HepG2 (cell line): ENCODE results near the gene MYCBPAP. TPM values are rescaled to one million over a fixed set of nuclear protein-coding genes. Genes with fewer than 3 reads are reported as not detected.

Experiments used
- ARID4A ChIP-seq: sonication (generic); formaldehyde crosslinking; IDR thresholded peaks from 2 replicates; pipeline ENCODE4 v1.5.0; 2020; ENCODE audit warnings: mild to moderate bottlenecking, missing genetic modification reagents, borderline replicate concordance
- CSRNP1 ChIP-seq: sonication (generic); formaldehyde crosslinking; IDR thresholded peaks from 2 replicates; pipeline ENCODE4 v1.8.1; 2023; ENCODE audit warnings: mild to moderate bottlenecking, missing genetic modification reagents
- DNMT1 ChIP-seq: sonication (generic); formaldehyde crosslinking; IDR thresholded peaks from 2 replicates; pipeline ENCODE4 v1.5.1; 2020; ENCODE audit warnings: mild to moderate bottlenecking, missing genetic modification reagents
- ESRRA ChIP-seq: sonication (generic); formaldehyde crosslinking; IDR thresholded peaks from 2 replicates; pipeline ENCODE4 v1.5.1; 2020; ENCODE audit warnings: mild to moderate bottlenecking, low read depth, missing genetic modification reagents
- HNRNPH1 ChIP-seq: fragments of 200-400 bp; formaldehyde crosslinking; optimal IDR thresholded peaks from 2 replicates; pipeline ENCODE3; 2017; ENCODE audit warnings: mild to moderate bottlenecking, low read depth, low read length
- MYPOP ChIP-seq: sonication (generic); formaldehyde crosslinking; IDR thresholded peaks from 2 replicates; pipeline ENCODE4 v1.8.1; 2023; ENCODE audit warnings: mild to moderate bottlenecking, moderate library complexity, missing genetic modification reagents
- NR2F1 ChIP-seq, 2 experiments: fragments of 450-650 bp in 1 of 2; formaldehyde crosslinking in 1 of 2; IDR thresholded peaks; 2 replicates each; pipeline versions ENCODE4 v1.5.0 to v1.6.1; 2016 to 2020; ENCODE audit warnings: mild to moderate bottlenecking in 1 of 2, missing compliant biosample characterization in 1 of 2, missing genetic modification reagents in 1 of 2, moderate library complexity in 1 of 2
- SNAPC2 ChIP-seq: sonication (generic); formaldehyde crosslinking; IDR thresholded peaks from 2 replicates; pipeline ENCODE4 v1.8.1; 2022; ENCODE audit warnings: mild to moderate bottlenecking, missing genetic modification reagents
- SOX13 ChIP-seq, 3 experiments: fragments of 450-650 bp in 1 of 3; sonication (generic) in 1 of 3; formaldehyde crosslinking in 1 of 3; IDR thresholded peaks in 2 of 3; conservative IDR thresholded peaks in 1 of 3; 2 replicates each; pipeline versions ENCODE4 v1.5.0 to v1.6.1; 2016 to 2020; ENCODE audit warnings: antibody characterized with exemption in 1 of 3, mild to moderate bottlenecking in 1 of 3, missing compliant biosample characterization in 1 of 3, missing genetic modification reagents in 1 of 3, moderate library complexity in 1 of 3
- TBX2 ChIP-seq: sonication (generic); formaldehyde crosslinking; IDR thresholded peaks from 2 replicates; pipeline ENCODE4 v1.5.0; 2020; ENCODE audit warnings: missing genetic modification reagents, mild to moderate bottlenecking, borderline replicate concordance
- ZBTB38 ChIP-seq: sonication (generic); formaldehyde crosslinking; IDR thresholded peaks from 2 replicates; pipeline ENCODE4 v1.5.1; 2020; ENCODE audit warnings: mild to moderate bottlenecking, missing genetic modification reagents
- ZFP36 ChIP-seq: fragments of 150-350 bp; IDR thresholded peaks from 2 replicates; pipeline ENCODE4 v1.6.1; 2018; ENCODE audit warnings: borderline replicate concordance, low read length, low read depth; ENCODE audit not compliant: partially characterized antibody
- ZFY ChIP-seq: sonication (generic); formaldehyde crosslinking; IDR thresholded peaks from 2 replicates; pipeline ENCODE4 v1.4.0; 2020; ENCODE audit warnings: missing genetic modification reagents
- ZNF567 ChIP-seq: sonication (generic); formaldehyde crosslinking; IDR thresholded peaks from 2 replicates; pipeline ENCODE4 v1.8.1; 2023; ENCODE audit warnings: mild to moderate bottlenecking, missing genetic modification reagents, borderline replicate concordance
- ZNF609 ChIP-seq: sonication (generic); formaldehyde crosslinking; IDR thresholded peaks from 2 replicates; pipeline ENCODE4 v1.4.0; 2020; ENCODE audit warnings: mild to moderate bottlenecking, missing genetic modification reagents, borderline replicate concordance
- polyA plus RNA-seq, 8 experiments: library from polyadenylated mRNA; depleted of rRNA in 3 of 8; stranded (reverse) in 7 of 8; unstranded in 1 of 8; fragments of >200 nt; fragmentation: Illumina TruSeq in 4 of 8; extraction: Trizol in 4 of 8; gene quantifications; 2 replicates each; pipeline versions ENCODE4 v1.2.1 to v1.2.3, GENCODE V29; 2011 to 2016; ENCODE audit warnings: low read depth in 4 of 8, missing spikeins in 1 of 8, mixed read lengths in 1 of 8; ENCODE audit not compliant: insufficient read depth in 1 of 8
- total RNA-seq, 5 experiments: library from RNA; depleted of rRNA; stranded (reverse); fragments of >200 nt; fragmentation: Illumina TruSeq; extraction: Trizol; gene quantifications; 2 replicates each; pipeline ENCODE4 v1.2.3, GENCODE V29; 2016; ENCODE audit warnings: low read depth in 1 of 5

The MYCBPAP gene
- total and polyA plus RNA-seq, 2 of the 13 experiments (the other 11 are each of a cell fraction or from before 2014, with no cell fraction given), result 0.22 to 0.24 TPM

GRCh38 chr17:50518384-50519023, 10.3 kb downstream of the MYCBPAP start (continued):
- TF ChIP-seq DNMT1 (0 out of 2 replicates have a peak, but pooled peaks have one; percentile 7), ZNF609 (CRISPR knock-in tag) (no peak), NR2F1 (CRISPR knock-in tag; IDR thresholded peaks at IDR 0.05) (no peak), SOX13 (IDR thresholded peaks at IDR 0.05) (no peak), SOX13 (CRISPR knock-in tag; conservative IDR thresholded peaks at IDR 0.05 in 1 of 2, IDR thresholded peaks at IDR 0.05 in 1 of 2) (peak in 1 of 2 experiments; percentile 12; a peak in 1 of 4 replicates), TBX2 (0 out of 2 replicates have a peak, but pooled peaks have one; percentile 22), ZFY (peak; percentile 62), CSRNP1 (no peak), MYPOP (CRISPR knock-in tag) (peak; percentile 50; the same call in 1 of the 2 replicates), ARID4A (CRISPR knock-in tag) (peak; percentile 42; the same call in 1 of the 2 replicates), ZBTB38 (CRISPR knock-in tag) (no peak), SNAPC2 (CRISPR knock-in tag) (peak; percentile 0; the same call in 1 of the 2 replicates), ESRRA (CRISPR knock-in tag) (no peak), ZNF567 (CRISPR knock-in tag) (peak; percentile 61; the same call in 1 of the 2 replicates), HNRNPH1 (no peak), ZFP36 (no peak)
